Ovary (tissue), 9 donors: ENCODE measurements around the gene EIF4E1B. TPM values are rescaled to one million over a fixed set of nuclear protein-coding genes. Genes with fewer than 3 reads are reported as not detected.

Source experiments
- DNase-seq, 5 donors: peaks; one replicate each; pipeline ENCODE4 v3.0.0-alpha.2; 2019 to 2020
- H3K27ac ChIP-seq, 2 donors: fragments of 200-600 bp; one replicate each; pipeline versions ENCODE4 v1.5.1 to v1.8.0; 2019 to 2022
- H3K27me3 ChIP-seq: fragments of 200-600 bp; one replicate; pipeline ENCODE4 v1.8.0; 2022
- H3K36me3 ChIP-seq: fragments of 200-600 bp; sonication (generic); one replicate; pipeline ENCODE4 v1.5.1; 2019
- H3K4me1 ChIP-seq: one replicate; pipeline ENCODE4 v1.8.1; 2013; ENCODE audit warnings: mild to moderate bottlenecking, moderate library complexity; ENCODE audit not compliant: insufficient read depth
- H3K4me3 ChIP-seq: fragments of 200-600 bp; sonication (generic); one replicate; pipeline ENCODE4 v1.5.1; 2017
- H3K9me3 ChIP-seq, 2 donors: fragments of 200-600 bp in 1 of 2; sonication (generic) in 1 of 2; one replicate each; pipeline versions ENCODE4 v1.5.1 to v1.8.1; 2013 to 2019; ENCODE audit warnings: mild to moderate bottlenecking in 1 of 2, moderate library complexity in 1 of 2
- EP300 ChIP-seq: sonication (generic); formaldehyde crosslinking; IDR thresholded peaks from one replicate; pipeline ENCODE4 v1.6.1; 2017; ENCODE audit warnings: antibody characterized with exemption
- POLR2A ChIP-seq: fragments of 450-650 bp; IDR thresholded peaks from one replicate; pipeline ENCODE4 v1.6.1; 2017; ENCODE audit warnings: antibody characterized with exemption, mild to moderate bottlenecking, moderate library complexity
- WGBS, 3 donors: extraction: QIAGEN DNeasy Blood & Tissue Kit in 1 of 3; methylation state at CpG; one replicate each; pipeline versions ENCODE4 v1.1.5 to v1.1.7; 2013 to 2017; 5-methylcytosine and 5-hydroxymethylcytosine counted together
- intact Hi-C, 4 donors: fragments of 100-400 bp; cut with DNase I; formaldehyde crosslinking; loops; one replicate each; pipeline versions ENCODE4 v1.11.0 to v1.15.1; 2022 to 2023
- polyA plus RNA-seq, 2 donors: library from polyadenylated mRNA; stranded (reverse); fragments of 200-250 nt in 1 of 2; fragments of 350-450 nt in 1 of 2; fragmentation: Illumina TruSeq in 1 of 2; extraction: RNeasy Lipid Tissue Mini Kit (QIAGEN cat#74804) in 1 of 2; gene quantifications; one replicate each; pipeline ENCODE4 v1.2.3, GENCODE V29; 2013 to 2014
- total RNA-seq, 7 donors: library from RNA; depleted of rRNA in 2 of 7; stranded (reverse); fragments of >200 nt in 2 of 7; fragmentation: NEBNext Ultra II Directional in 3 of 7; extraction: Animal tissue kit (Norgen Biotek cat#: 25700) in 3 of 7; gene quantifications; one replicate each; pipeline versions ENCODE4 v1.1.0 to v1.2.4, GENCODE V29; 2016 to 2023
- TF ChIP-seq, protein P1 (sequence below), 3 donors: fragments of 450-650 bp in 2 of 3; fragments of 200-600 bp in 1 of 3; IDR thresholded peaks; one replicate each; pipeline versions ENCODE4 v1.5.1 to v1.8.0; 2016 to 2022; ENCODE audit warnings: antibody characterized with exemption in 3 of 3, mild to moderate bottlenecking in 1 of 3
- donor health status: DM: no; HTN: no; CAD: no; lungs with moderate emphysema.
- donor health status: DM: no; HTN: no; CAD: no.
- donor health status: Bipolar disorder and iron deficiency.
- donor health status: DM: yes; HTN: yes; CAD: no.
- donor health status: DM: no; HTN: no; CAD: no.
- donor health status: DM: yes; HTN: yes; CAD: no.

EIF4E1B gene
- total and polyA plus RNA-seq, 9 donors: 0.61 TPM; not detected in 8

GRCh38 chr5:176624142-176624541 lies 6.3 kb upstream of the EIF4E1B start:
- no peaks in the 10 kb centered on the region for H3K27me3 ChIP-seq
- 65 to 76% (median 67%) methylated on average over 4 of the region's 4 CpGs for WGBS, 3 donors
- TF ChIP-seq POLR2A (no peak), EP300 (no peak)
- TF ChIP-seq, protein P1, sequence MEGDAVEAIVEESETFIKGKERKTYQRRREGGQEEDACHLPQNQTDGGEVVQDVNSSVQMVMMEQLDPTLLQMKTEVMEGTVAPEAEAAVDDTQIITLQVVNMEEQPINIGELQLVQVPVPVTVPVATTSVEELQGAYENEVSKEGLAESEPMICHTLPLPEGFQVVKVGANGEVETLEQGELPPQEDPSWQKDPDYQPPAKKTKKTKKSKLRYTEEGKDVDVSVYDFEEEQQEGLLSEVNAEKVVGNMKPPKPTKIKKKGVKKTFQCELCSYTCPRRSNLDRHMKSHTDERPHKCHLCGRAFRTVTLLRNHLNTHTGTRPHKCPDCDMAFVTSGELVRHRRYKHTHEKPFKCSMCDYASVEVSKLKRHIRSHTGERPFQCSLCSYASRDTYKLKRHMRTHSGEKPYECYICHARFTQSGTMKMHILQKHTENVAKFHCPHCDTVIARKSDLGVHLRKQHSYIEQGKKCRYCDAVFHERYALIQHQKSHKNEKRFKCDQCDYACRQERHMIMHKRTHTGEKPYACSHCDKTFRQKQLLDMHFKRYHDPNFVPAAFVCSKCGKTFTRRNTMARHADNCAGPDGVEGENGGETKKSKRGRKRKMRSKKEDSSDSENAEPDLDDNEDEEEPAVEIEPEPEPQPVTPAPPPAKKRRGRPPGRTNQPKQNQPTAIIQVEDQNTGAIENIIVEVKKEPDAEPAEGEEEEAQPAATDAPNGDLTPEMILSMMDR (IDR thresholded peaks at IDR 0.05): no peak

DNA sequence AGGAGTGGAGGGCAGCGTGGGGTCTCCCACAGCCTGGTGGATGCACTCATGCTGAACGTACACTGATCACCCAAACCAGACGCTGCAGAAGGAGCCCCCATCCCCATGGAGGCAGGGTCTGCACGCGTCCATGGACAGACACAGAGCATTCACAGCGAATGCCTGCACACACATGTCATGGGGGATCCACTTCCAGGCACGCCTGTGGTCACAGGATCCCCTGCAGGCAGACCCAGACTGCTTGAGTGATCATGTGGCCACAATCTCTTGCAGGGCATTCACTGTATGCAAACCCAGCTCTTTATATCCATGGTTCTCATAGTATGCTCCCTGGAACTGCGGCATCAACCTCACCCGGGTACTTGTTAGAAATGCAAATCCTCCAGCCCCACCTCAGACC lies 5.5 kb upstream of the EIF4E1B start:
- TF ChIP-seq EP300: no peak
- TF ChIP-seq POLR2A: no peak
- TF ChIP-seq, protein P1 (IDR thresholded peaks at IDR 0.05): no peak
- peaks cover 5% of the 10 kb centered on the region for H3K4me1 ChIP-seq
- intact Hi-C loops: no loop called here
- no peaks in the 10 kb centered on the region for H3K36me3 ChIP-seq
- H3K27ac ChIP-seq: no peak overlapping the region
- no peak overlapping the region for H3K4me3 ChIP-seq
- no peak for DNase-seq
- H3K9me3 ChIP-seq: no peaks in the 10 kb centered on the region
- H3K27me3 ChIP-seq: no peaks in the 10 kb centered on the region
- 50 to 61% (median 55%) methylated on average over 9 of the region's 9 CpGs for WGBS, 3 donors

More at GRCh38 chr5:176624142-176624541, 6.3 kb upstream of the EIF4E1B start:
- Histone ChIP-seq H3K9me3 (no peaks in the 10 kb centered on the region), H3K4me3 (no peak overlapping the region), H3K36me3 (no peaks in the 10 kb centered on the region), H3K4me1 (peaks cover 4% of the 10 kb centered on the region), H3K27ac (no peak overlapping the region)
- intact Hi-C loops: no loop called here
- DNase-seq: no peak

DNA sequence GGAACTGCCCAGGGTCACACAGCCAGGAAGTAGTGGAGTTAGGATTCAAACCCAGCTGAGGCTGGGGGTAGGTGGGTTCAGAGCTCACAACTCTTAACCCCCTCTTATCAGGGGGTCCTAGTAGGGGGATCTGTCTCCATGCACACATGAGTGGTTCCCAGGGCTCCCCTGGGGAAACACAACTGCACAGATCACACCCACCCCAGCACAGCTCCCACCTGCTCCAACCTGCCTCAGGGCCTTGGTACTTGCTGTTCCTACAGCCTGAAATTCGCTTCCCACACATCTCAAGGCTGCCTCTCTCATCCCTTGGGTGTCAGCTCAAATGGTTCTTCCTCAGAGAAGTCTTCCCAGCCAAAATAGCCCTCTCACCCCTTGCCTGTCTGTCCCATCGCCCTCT lies 5.0 kb upstream of the EIF4E1B start:
- Histone ChIP-seq H3K4me3 (no peak overlapping the region), H3K9me3 (no peaks in the 10 kb centered on the region), H3K27ac (no peak overlapping the region), H3K27me3 (no peaks in the 10 kb centered on the region), H3K36me3 (no peaks in the 10 kb centered on the region), H3K4me1 (peaks cover 7% of the 10 kb centered on the region)
- no peak for DNase-seq
- TF ChIP-seq EP300: no peak
- TF ChIP-seq, protein P1 (IDR thresholded peaks at IDR 0.05): no peak
- no peak for TF ChIP-seq POLR2A
- WGBS, 3 donors: 71 to 73% (median 72%) methylated on average over 2 of the region's 2 CpGs
- intact Hi-C loops: no loop called here

GRCh38 chr5:176625966-176626875 lies 4.3 kb upstream of the EIF4E1B start:
- Histone ChIP-seq H3K9me3 (no peaks in the 10 kb centered on the region), H3K27ac (no peak overlapping the region), H3K4me3 (no peak overlapping the region), H3K27me3 (no peaks in the 10 kb centered on the region), H3K36me3 (no peaks in the 10 kb centered on the region), H3K4me1 (peaks cover 7% of the 10 kb centered on the region)
- no peak for DNase-seq
- 33 to 44% (median 44%) methylated on average over 24 to 25 of the region's 25 CpGs for WGBS, 3 donors
- TF ChIP-seq POLR2A (no peak), EP300 (no peak)
- TF ChIP-seq, protein P1 (IDR thresholded peaks at IDR 0.05): no peak
- intact Hi-C loops: no loop called here
